Memory B cell (primary cell): ENCODE data around the gene NKX6-2.

Experiments used
- ATAC-seq: fragments of 150-1000 bp; cut with Tn5 transposase; 2 replicates; pipeline ENCODE4 v1.10.0; 2021; ENCODE audit warnings: low read depth, mild to moderate bottlenecking, moderate library complexity
- DNase-seq, 2 donors: peaks; one replicate each; pipeline ENCODE4 v3.0.0; 2022; ENCODE audit warnings: low spot score in 2 of 2
- H3K27ac Mint-ChIP-seq: one replicate; pipeline ENCODE4 v1.8.0; 2022; ENCODE audit warnings: mild to moderate bottlenecking, moderate library complexity, mixed read lengths
- H3K27me3 Mint-ChIP-seq: one replicate; pipeline ENCODE4 v1.8.0; 2022; ENCODE audit warnings: mixed read lengths
- H3K36me3 Mint-ChIP-seq: one replicate; pipeline ENCODE4 v1.8.0; 2022; ENCODE audit warnings: mild to moderate bottlenecking, mixed read lengths
- H3K4me1 Mint-ChIP-seq: one replicate; pipeline ENCODE4 v1.8.0; 2022; ENCODE audit warnings: mixed read lengths
- H3K4me3 Mint-ChIP-seq: one replicate; pipeline ENCODE4 v1.8.0; 2022; ENCODE audit warnings: mild to moderate bottlenecking, moderate library complexity, mixed read lengths
- H3K9me3 Mint-ChIP-seq: one replicate; pipeline ENCODE4 v1.8.0; 2022; ENCODE audit warnings: mixed read lengths

NKX6-2 gene

DNA sequence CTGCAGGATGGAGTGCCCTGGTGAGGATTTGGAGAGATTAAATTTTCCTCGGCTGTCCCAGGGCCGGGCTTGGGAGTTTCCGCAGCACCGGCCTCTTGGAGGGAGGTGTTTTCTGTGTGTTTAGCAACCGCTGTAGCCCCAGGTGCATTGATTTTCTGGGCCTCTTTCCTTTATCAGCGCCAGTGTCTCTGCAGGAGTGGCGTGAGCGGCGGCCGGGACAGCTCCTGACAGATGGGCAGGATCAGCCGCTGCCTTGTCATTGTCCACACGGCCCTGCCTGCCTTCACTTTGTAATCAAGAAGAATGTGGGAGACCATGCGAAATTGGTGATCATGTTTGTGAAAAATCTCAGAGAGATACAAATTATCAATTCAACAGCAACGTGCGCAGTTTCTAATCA, 32.4 kb downstream of the NKX6-2 start:
- H3K27me3 Mint-ChIP-seq = no peaks in the 10 kb centered on the region
- peaks cover 4% of the 10 kb centered on the region for H3K4me1 Mint-ChIP-seq

GRCh38 chr10:132752961-132753360, 33.0 kb downstream of the NKX6-2 start:
- peaks cover 36% of the 10 kb centered on the region for H3K36me3 Mint-ChIP-seq
- H3K9me3 Mint-ChIP-seq = peaks cover 5% of the 10 kb centered on the region
- DNase-seq (no peak), ATAC-seq (no peak)
- no peak overlapping the region for H3K27ac Mint-ChIP-seq
- H3K4me1 Mint-ChIP-seq = peaks cover 4% of the 10 kb centered on the region
- no peak overlapping the region for H3K4me3 Mint-ChIP-seq
- no peaks in the 10 kb centered on the region for H3K27me3 Mint-ChIP-seq

More for the DNA sequence above, 32.4 kb downstream of the NKX6-2 start:
- Mint-ChIP-seq H3K4me3 (no peak overlapping the region), H3K27ac (no peak overlapping the region), H3K9me3 (peaks cover 5% of the 10 kb centered on the region), H3K36me3 (peaks cover 33% of the 10 kb centered on the region)
- DNase-seq (no peak), ATAC-seq (no peak)

- H3K27ac Mint-ChIP-seq = no peak overlapping the region
- no peak overlapping the region for H3K4me3 Mint-ChIP-seq
- peaks cover 4% of the 10 kb centered on the region for H3K4me1 Mint-ChIP-seq
- peaks cover 35% of the 10 kb centered on the region for H3K36me3 Mint-ChIP-seq
- H3K9me3 Mint-ChIP-seq = peaks cover 5% of the 10 kb centered on the region
- no peak for ATAC-seq
- no peak for DNase-seq
- no peaks in the 10 kb centered on the region for H3K27me3 Mint-ChIP-seq
Measured at GRCh38 chr10:132752378-132752777, 33.6 kb downstream of the NKX6-2 start.

- Mint-ChIP-seq H3K9me3 (peaks cover 5% of the 10 kb centered on the region), H3K27me3 (no peaks in the 10 kb centered on the region), H3K4me1 (peaks cover 4% of the 10 kb centered on the region), H3K4me3 (no peak overlapping the region), H3K36me3 (peaks cover 26% of the 10 kb centered on the region), H3K27ac (no peak overlapping the region)
- DNase-seq (no peak), ATAC-seq (no peak)
Measured at GRCh38 chr10:132750936-132751335, 35.0 kb downstream of the NKX6-2 start.

DNA sequence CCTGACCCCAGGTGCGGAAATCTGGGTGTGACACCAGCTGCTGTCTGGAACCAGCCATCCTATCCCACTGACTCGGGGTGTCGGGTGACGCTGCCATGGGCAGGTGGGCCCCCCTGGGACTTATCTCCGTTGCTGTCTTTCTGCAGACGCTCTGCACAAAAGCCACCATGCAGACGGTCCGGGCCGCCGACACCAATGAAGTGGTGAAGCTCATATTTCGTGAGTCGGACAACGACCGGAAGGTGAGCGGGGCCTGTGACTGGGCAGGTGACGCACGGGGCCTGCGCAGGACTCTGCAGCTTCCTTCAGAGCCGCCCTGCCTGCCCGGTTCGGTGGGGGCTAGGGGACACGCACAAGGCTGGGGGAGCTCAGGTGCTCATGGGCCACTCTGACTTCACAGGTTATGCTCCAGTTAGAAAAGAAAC, 36.6 kb downstream of the NKX6-2 start:
- Mint-ChIP-seq H3K36me3 (peaks cover 16% of the 10 kb centered on the region), H3K27ac (no peak overlapping the region), H3K9me3 (no peaks in the 10 kb centered on the region)

DNA sequence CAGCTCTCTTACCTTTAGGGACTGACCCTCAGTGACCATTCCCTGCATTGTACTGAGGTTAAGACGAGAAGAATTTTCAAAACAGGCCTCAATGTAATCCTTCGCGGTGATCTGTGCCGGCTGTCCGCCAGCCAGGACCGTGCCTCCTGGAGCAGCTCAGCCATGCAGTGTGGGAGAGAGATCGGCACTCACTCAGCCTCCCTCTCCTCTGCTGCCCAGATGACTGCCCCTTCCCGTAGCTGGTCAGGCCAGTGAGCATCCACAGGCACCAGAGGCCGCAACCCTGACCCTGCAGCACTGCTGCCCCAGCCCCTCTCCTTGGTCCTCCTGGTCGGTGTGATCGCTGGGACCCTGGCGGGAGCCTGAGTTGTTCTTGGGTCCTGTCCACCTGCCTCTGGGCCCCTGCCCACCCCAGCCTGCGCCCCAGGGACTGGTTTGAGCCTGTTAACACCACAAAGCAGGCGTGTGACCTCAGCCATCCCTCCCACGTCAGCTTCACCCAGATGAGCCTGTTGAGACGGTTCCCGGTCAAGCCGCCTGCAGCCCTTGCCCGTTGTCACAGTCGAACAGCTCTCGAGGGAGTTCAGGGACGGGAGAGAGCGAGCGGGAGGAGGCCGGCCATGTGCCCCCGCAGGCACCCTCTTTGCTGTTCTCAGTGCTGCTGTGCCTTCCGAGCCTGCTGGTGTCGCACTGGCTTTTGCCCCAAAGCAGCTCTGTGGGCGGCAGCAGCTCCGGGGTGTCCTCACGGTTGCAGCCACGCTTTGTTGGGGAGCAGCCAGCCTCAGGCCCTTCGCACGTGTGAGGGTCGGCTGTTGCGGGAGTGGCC, 37.2 kb downstream of the NKX6-2 start:
- no peaks in the 10 kb centered on the region for H3K4me1 Mint-ChIP-seq
- no peaks in the 10 kb centered on the region for H3K9me3 Mint-ChIP-seq
- peaks cover 12% of the 10 kb centered on the region for H3K36me3 Mint-ChIP-seq
- ATAC-seq (no peak), DNase-seq (no peak)
- no peak overlapping the region for H3K4me3 Mint-ChIP-seq
- no peak overlapping the region for H3K27ac Mint-ChIP-seq
- H3K27me3 Mint-ChIP-seq = no peaks in the 10 kb centered on the region

More for the DNA sequence above, 36.6 kb downstream of the NKX6-2 start:
- ATAC-seq (no peak), DNase-seq (no peak)
- Mint-ChIP-seq H3K4me1 (no peaks in the 10 kb centered on the region), H3K27me3 (no peaks in the 10 kb centered on the region), H3K4me3 (no peak overlapping the region)

- ATAC-seq = no peak
- H3K36me3 Mint-ChIP-seq = peaks cover 10% of the 10 kb centered on the region
Measured at GRCh38 chr10:132748135-132748534, 37.8 kb downstream of the NKX6-2 start.

DNA sequence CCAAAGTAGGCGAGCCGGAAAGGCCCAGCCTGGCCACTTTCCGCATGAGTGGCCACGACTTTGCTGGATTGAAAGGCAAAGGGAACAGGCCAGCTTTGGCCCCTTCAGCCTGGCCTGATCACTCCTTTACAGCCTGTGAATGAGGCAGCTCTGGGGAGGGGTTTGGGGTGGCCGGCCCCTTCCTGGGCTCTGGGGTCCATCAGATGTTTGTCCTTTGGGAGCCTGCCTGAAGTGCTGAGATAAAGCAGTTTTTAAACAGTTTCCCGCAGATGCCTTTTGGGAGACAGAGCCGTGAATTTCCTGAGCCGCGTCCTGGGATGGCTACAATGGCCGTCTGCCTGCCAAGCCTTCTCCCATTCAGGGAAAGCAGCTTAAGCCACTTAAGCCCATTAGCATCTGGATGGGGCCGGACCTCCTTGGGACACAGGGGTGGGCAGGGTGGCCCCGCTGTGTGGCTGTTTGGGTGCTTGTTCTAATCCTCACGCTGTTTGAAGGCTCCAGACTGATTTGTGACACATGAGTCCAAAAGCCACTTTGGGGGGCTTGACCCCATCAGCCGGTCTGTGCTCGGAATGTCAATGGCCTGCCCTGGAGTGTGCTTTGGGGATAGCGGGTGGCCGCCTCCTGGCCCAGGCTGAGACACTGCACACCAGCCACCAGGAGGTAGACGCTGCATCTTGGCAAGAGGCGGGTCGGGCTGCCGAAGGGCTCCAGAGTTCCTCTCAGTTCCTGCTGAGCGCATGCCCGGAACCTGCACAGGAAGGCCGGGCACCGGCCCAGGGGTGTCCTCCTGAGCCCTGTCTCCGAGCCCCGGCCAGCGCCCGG, 38.9 kb downstream of the NKX6-2 start:
- Mint-ChIP-seq H3K4me3 (no peak overlapping the region), H3K9me3 (no peaks in the 10 kb centered on the region), H3K27me3 (no peaks in the 10 kb centered on the region), H3K36me3 (peaks cover 6% of the 10 kb centered on the region), H3K27ac (no peak overlapping the region), H3K4me1 (no peaks in the 10 kb centered on the region)
- no peak for ATAC-seq
- DNase-seq = no peak

More at GRCh38 chr10:132748135-132748534, 37.8 kb downstream of the NKX6-2 start:
- H3K9me3 Mint-ChIP-seq = no peaks in the 10 kb centered on the region
- H3K27me3 Mint-ChIP-seq = no peaks in the 10 kb centered on the region
- H3K4me3 Mint-ChIP-seq = no peak overlapping the region
- DNase-seq = no peak
- H3K27ac Mint-ChIP-seq = no peak overlapping the region
- H3K4me1 Mint-ChIP-seq = no peaks in the 10 kb centered on the region

GRCh38 chr10:132746386-132746785, 39.6 kb downstream of the NKX6-2 start:
- ATAC-seq (no peak), DNase-seq (no peak)
- Mint-ChIP-seq H3K4me3 (no peak overlapping the region), H3K4me1 (no peaks in the 10 kb centered on the region), H3K9me3 (no peaks in the 10 kb centered on the region), H3K36me3 (peaks cover 5% of the 10 kb centered on the region), H3K27me3 (no peaks in the 10 kb centered on the region), H3K27ac (no peak overlapping the region)

DNA sequence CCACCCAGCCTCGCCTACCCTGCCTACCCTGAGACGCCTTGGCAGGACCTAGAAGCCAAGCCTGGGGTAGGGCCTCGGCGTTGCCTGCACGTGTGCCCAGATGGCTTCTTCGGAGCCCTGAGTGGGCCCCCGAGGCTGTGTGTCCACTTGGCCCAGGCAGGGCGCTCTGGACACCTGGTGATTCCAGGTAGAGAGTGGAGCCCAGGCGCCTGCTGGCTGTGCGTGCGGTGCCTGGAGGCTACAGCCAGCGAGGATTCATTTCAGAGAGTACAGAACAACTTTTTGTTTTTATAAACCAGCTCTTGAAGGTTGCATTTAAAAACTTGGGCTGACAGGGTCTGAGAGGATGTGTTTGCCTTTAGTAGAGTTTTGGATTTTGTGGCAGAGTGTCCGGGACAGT, 40.0 kb downstream of the NKX6-2 start:
- Mint-ChIP-seq H3K36me3 (peaks cover 5% of the 10 kb centered on the region), H3K27ac (no peak overlapping the region), H3K4me1 (no peaks in the 10 kb centered on the region), H3K9me3 (no peaks in the 10 kb centered on the region), H3K27me3 (no peaks in the 10 kb centered on the region), H3K4me3 (no peak overlapping the region)
- no peak for DNase-seq
- no peak for ATAC-seq

DNA sequence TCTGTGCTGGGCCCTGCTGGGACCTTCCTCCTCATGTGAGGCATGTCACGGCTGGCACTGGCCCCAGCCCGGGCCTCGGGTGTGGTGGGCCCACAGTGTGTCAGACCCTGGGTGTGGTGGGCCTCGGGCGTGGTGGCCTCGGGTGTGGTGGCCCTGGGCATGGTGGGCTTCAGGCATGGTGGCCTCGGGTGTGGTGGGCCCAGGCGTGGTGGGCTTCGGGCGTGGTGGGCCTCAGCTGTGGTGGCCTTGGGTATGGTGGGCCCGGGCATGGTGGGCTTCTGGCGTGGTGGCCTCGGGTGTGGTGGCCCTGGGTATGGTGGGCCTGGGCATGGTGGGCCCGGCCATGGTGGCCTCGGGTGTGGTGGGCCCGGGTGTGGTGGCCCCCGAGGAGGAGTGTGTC, 40.4 kb downstream of the NKX6-2 start:
- H3K4me3 Mint-ChIP-seq = no peak overlapping the region
- no peaks in the 10 kb centered on the region for H3K9me3 Mint-ChIP-seq
- no peak for DNase-seq
- H3K27me3 Mint-ChIP-seq = no peaks in the 10 kb centered on the region
- peaks cover 5% of the 10 kb centered on the region for H3K36me3 Mint-ChIP-seq
- no peak overlapping the region for H3K27ac Mint-ChIP-seq
- ATAC-seq = no peak
- no peaks in the 10 kb centered on the region for H3K4me1 Mint-ChIP-seq

GRCh38 chr10:132744839-132745238, 41.1 kb downstream of the NKX6-2 start:
- Mint-ChIP-seq H3K4me3 (no peak overlapping the region), H3K9me3 (no peaks in the 10 kb centered on the region), H3K36me3 (peaks cover 3% of the 10 kb centered on the region), H3K27me3 (no peaks in the 10 kb centered on the region), H3K27ac (no peak overlapping the region), H3K4me1 (no peaks in the 10 kb centered on the region)
- ATAC-seq = no peak
- no peak for DNase-seq

DNA sequence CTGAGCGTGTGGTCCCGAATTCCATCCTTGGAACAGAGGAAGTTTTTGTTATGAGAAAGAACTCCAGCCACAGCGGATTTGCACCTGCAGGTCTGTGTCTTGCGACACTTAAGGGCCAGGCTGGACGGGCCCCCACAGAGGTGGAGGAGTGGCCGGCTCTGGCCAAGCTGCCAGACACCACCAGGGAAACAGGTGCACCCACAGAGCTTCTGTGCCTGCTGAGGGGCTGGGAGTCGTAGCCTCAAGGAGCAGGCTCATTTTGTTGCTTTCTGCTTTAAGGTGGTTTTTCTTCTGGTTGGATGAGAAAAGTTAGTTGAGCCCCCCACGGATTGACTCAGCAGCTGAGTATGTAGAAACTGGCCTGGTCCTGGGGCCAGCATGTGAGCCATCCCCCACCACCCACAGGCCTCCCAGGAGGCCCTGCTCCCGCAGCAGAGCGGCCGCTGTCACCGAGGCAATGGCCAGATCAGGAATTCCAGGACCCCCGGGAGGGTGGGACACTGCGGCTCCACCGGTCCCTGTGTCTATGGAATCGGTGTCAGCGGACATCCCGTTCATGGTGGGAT, 41.9 kb downstream of the NKX6-2 start:
- peaks cover 3% of the 10 kb centered on the region for H3K36me3 Mint-ChIP-seq
- no peak overlapping the region for H3K4me3 Mint-ChIP-seq
- DNase-seq (no peak), ATAC-seq (no peak)
- H3K27ac Mint-ChIP-seq = no peak overlapping the region
- no peaks in the 10 kb centered on the region for H3K4me1 Mint-ChIP-seq
- H3K9me3 Mint-ChIP-seq = no peaks in the 10 kb centered on the region
- no peaks in the 10 kb centered on the region for H3K27me3 Mint-ChIP-seq
